IPS-18a (cell line): ENCODE measurements around the gene DCUN1D1.

Experiments
- H3K27ac ChIP-seq: one replicate; pipeline ENCODE4 v1.5.1; 2013; ENCODE audit warnings: low read length
- H3K27me3 ChIP-seq: one replicate; pipeline ENCODE4 v1.6.1; 2013; ENCODE audit warnings: mild to moderate bottlenecking, low read length; ENCODE audit not compliant: control insufficient read depth, insufficient read depth
- H3K36me3 ChIP-seq: one replicate; pipeline ENCODE4 v1.6.1; 2013; ENCODE audit warnings: low read depth, low read length; ENCODE audit not compliant: control insufficient read depth
- H3K4me1 ChIP-seq: one replicate; pipeline ENCODE4 v1.6.1; 2013; ENCODE audit warnings: low read depth, low read length; ENCODE audit not compliant: control insufficient read depth
- H3K4me3 ChIP-seq: one replicate; pipeline ENCODE4 v1.5.1; 2013; ENCODE audit warnings: low read length
- H3K9ac ChIP-seq: one replicate; pipeline ENCODE4 v1.6.1; 2013; ENCODE audit warnings: mild to moderate bottlenecking, low read length, moderate library complexity
- H3K9me3 ChIP-seq: one replicate; pipeline ENCODE4 v1.6.1; 2013; ENCODE audit warnings: low read depth, low read length; ENCODE audit not compliant: control insufficient read depth

Gene DCUN1D1

DNA sequence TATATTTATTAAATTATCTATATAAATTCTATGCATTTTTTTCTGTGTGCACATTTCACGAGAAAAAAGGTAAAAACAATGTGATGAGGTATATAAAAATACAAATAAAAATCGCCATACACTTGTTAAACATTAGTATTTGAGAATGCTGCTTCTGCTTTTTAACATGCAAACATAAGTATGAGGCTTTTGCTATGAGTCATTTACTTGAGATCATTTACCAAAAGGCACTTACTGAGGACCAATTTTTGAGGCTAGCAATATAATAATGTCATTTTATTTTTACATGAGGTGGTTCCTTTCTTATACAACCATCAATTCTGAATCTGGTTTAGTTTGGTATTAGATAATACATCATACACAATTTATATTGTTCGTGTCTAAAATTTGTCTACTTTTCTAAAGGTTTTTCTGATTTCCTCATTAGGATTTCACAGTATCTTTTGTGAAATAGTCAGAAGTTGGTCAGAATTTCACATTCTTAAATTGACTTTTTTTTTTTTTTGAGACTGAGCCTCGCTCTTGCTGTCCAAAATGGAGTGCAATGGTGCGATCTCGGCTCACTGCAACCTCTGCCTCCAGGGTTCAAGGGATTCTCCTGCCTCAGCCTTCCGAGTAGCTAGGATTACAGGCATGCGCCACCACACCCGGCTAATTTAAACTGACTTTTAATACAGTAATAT is 25.6 kb downstream of the DCUN1D1 start:
- Histone ChIP-seq H3K4me1 (peaks cover 5% of the 10 kb centered on the region), H3K36me3 (peaks cover 13% of the 10 kb centered on the region), H3K9me3 (no peaks in the 10 kb centered on the region), H3K27me3 (no peaks in the 10 kb centered on the region), H3K27ac (no peak overlapping the region), H3K4me3 (no peak overlapping the region), H3K9ac (no peak overlapping the region)

DNA sequence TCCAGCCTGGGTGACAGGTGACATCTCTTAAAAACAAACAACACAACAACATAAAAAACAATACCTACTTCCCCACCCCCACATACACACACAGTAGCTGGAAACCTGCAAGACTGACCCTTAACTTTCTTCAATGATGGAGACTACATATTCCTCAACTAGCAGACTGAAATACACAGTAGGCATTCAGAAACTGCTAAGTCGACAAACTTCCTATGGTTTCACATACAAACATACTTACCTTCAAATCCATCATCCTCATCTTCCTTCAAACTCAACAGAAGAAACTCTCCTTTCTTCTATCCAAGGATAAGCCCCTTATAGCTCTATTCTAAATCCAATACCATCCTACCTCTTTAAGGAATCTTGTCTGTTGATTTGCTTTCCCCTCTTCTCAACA is 30.6 kb downstream of the DCUN1D1 start:
- no peak overlapping the region for H3K4me3 ChIP-seq
- H3K9ac ChIP-seq, result no peak overlapping the region
- no peaks in the 10 kb centered on the region for H3K9me3 ChIP-seq
- peaks cover 12% of the 10 kb centered on the region for H3K4me1 ChIP-seq
- no peaks in the 10 kb centered on the region for H3K27me3 ChIP-seq
- no peak overlapping the region for H3K27ac ChIP-seq
- H3K36me3 ChIP-seq, result peaks cover 3% of the 10 kb centered on the region

DNA sequence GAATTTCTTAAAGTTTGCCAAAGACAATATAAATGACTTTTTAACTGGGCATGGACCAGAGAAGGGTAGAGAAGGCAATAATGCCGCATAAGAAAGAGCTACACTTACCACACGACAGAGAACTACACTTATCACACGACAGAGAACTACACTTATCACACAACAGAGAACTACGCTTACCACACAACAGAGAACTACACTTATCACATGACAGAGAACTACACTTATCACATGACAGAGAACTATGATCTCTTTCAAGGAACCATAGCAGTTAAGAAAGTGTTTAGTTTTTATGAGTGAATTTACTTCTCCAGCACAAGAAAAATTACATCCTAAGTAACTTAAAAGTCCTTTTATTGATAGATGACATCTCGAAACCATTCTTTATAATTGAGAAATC is 32.0 kb downstream of the DCUN1D1 start:
- no peak overlapping the region for H3K27ac ChIP-seq
- peaks cover 7% of the 10 kb centered on the region for H3K36me3 ChIP-seq
- H3K9ac ChIP-seq, result no peak overlapping the region

DNA sequence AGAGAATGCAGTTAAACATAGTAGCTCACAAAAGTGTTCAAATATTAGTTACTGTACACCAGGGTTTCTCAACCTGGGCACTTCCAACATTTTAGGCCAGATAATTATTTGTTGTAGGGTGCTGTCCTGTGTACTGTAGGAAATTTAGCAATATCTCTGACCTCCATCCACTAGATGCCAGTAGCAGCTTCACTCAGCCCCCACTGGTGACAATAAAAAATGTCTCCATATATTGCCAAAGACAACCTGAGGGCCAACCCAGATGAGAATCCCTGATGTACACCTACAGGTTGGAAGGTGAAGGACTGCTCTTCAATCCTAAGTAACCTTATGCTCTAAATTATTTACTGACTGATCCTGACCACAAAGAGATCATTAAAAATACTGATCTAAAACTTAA is 32.5 kb downstream of the DCUN1D1 start:
- no peak overlapping the region for H3K27ac ChIP-seq
- H3K4me1 ChIP-seq, result peaks cover 15% of the 10 kb centered on the region
- H3K27me3 ChIP-seq, result no peaks in the 10 kb centered on the region
- peaks cover 7% of the 10 kb centered on the region for H3K36me3 ChIP-seq
- no peaks in the 10 kb centered on the region for H3K9me3 ChIP-seq
- no peak overlapping the region for H3K4me3 ChIP-seq
- no peak overlapping the region for H3K9ac ChIP-seq

More for the DNA sequence above, 32.0 kb downstream of the DCUN1D1 start:
- Histone ChIP-seq H3K4me3 (no peak overlapping the region), H3K9me3 (no peaks in the 10 kb centered on the region), H3K4me1 (peaks cover 15% of the 10 kb centered on the region), H3K27me3 (no peaks in the 10 kb centered on the region)

DNA sequence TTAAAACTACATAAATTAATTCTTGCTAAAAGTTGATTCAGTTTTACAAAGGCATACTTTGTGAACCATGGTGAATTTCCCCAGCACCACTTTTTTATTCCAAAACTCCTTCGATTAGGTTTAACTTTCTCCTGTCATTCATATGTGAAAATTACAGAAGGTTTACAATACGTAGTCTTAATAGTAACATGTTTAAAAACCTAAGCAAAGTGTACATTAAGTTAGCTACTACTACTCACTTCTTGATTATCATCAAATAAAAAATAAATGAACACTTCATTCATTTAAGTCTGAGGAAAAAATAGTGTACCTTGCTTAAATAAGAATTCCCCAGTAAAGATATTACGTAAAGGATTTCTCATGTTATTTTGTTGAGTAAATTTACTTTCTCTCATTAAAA is 38.6 kb downstream of the DCUN1D1 start:
- Histone ChIP-seq H3K36me3 (peaks cover 7% of the 10 kb centered on the region), H3K27ac (no peak overlapping the region), H3K9me3 (no peaks in the 10 kb centered on the region), H3K27me3 (no peaks in the 10 kb centered on the region), H3K4me3 (no peak overlapping the region), H3K4me1 (peaks cover 18% of the 10 kb centered on the region), H3K9ac (no peak overlapping the region)

DNA sequence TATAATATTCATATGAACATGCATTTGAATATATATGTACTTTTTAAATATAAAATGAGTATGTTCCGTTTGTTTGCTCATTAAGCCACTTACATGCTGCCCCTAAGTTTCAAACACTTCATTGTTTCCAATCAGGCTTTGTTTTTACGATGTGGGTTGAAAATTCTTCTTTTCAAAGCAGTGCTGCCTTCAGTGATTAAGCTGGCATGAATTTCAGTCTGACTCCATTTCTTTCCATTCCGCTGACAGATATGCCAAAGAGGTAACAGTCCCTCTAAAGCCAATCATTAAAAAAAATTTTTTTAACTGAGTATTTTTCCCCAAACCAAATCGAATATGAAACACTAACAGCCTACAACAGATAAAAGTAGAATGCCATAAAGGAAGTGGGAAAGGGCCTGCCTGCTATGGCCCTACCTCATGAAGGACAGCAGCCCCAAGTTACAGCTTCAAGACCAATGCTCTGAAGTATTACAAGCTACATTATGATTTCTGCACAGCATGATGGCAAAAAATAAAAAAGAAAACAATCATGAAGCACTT is 40.0 kb downstream of the DCUN1D1 start:
- no peak overlapping the region for H3K27ac ChIP-seq
- H3K27me3 ChIP-seq, result no peaks in the 10 kb centered on the region
- no peak overlapping the region for H3K9ac ChIP-seq
- no peaks in the 10 kb centered on the region for H3K9me3 ChIP-seq
- H3K4me3 ChIP-seq, result no peak overlapping the region
- peaks cover 12% of the 10 kb centered on the region for H3K4me1 ChIP-seq
- peaks cover 7% of the 10 kb centered on the region for H3K36me3 ChIP-seq

DNA sequence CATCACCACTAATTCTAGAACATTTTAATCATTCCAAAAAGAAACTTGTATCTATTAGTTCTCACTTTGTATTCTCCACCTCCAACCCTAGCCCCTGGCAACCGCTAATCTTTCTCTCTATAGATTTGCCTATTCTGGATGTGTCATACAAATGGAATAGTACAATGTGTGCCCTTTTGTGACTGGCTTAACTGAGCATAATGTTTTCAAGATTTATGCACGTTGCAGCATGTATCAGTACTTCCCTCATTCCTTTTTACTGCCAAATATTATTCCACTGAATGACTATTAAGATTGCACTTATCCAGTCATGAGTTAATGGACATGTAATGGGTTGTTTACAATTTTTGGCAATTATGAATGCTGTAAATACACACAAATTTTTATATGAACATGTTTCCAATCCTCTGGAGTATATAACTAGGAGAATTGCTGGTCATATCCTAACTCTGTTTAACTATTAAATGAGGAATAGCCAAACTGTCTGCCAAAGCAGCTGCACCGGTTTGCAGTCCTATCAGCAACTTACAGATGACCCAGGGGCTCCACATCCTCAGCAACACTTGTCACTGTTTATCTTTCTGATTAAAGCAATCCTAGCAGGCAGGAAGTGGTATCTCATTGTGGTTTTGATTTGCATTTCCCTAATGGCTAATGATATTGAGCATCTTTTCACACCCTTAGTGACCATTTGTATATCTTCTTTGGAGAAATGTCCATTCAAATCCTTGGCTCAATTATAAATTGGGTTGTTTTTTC is 42.9 kb downstream of the DCUN1D1 start:
- Histone ChIP-seq H3K27me3 (no peaks in the 10 kb centered on the region), H3K4me1 (peaks cover 3% of the 10 kb centered on the region), H3K9me3 (no peaks in the 10 kb centered on the region), H3K36me3 (no peaks in the 10 kb centered on the region), H3K4me3 (no peak overlapping the region), H3K27ac (no peak overlapping the region), H3K9ac (no peak overlapping the region)

DNA sequence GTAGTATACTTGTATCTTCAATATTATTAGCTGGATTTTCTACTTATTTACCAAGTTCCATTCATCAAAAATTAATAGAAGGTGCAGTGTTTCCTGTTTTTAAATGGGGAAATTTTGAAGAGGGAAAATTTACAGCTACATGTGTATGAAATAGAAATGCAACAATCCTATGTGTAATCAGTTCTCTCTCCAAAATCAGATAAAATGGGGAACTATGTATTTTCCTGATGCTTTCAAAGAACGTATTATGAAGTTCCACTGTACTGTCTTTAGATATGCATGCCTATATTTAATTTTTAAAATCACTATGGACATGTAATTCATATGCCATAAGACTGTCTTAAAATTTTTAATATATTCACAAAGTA is 43.4 kb downstream of the DCUN1D1 start:
- Histone ChIP-seq H3K27ac (no peak overlapping the region), H3K9ac (no peak overlapping the region), H3K4me1 (peaks cover 3% of the 10 kb centered on the region), H3K4me3 (no peak overlapping the region), H3K36me3 (no peaks in the 10 kb centered on the region), H3K9me3 (no peaks in the 10 kb centered on the region), H3K27me3 (no peaks in the 10 kb centered on the region)

DNA sequence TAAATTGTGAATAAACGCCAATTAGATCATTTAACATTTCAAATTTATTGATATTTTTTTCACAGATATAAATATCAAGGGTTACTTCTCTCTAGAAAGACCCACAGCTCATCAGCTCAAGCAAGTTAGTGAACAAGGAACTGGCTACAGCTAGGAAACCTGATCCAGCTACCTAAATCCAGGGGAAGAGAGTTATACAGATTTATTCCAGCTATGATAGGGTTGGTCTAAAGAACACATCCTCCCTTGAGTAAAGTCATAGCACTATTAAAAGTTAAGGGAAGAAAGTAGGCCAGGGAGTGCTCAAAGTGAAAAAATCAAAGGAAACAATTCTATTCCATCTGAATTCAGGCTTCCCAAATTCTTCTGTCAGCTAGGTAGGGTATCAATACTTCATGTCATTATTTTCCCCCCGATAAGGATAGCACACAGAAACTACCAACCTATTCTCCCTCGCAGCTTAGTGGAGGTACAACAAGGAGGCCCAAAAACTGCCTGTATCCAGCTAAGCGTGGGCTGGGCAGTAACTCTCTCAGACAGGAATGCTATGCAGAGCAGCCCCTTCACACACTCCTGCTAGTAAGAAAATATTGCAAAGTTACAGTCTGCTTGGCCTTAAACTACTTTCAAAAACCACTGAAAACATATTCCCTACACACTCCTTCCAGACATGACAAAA is 44.0 kb downstream of the DCUN1D1 start:
- H3K9me3 ChIP-seq, result no peaks in the 10 kb centered on the region
- H3K27ac ChIP-seq, result no peak overlapping the region

DNA sequence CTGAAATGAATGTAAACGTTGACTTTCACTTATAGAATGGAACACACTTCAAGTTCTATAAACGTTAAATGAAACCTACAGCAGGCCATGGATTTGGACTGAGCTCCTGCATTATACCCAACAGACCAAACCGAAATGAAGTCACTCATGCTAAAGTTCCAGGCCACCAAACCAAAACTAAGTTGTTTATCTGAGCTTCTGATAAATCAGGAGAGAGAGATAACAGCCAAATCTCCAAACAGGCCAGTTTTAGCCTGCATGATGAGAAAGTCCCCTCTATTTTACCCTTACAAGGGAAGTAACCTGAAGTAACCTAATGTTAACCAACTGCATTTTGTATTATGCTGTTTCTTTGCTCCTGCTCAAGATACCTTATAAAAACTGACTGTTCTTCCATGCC is 44.5 kb downstream of the DCUN1D1 start:
- H3K27me3 ChIP-seq, result no peaks in the 10 kb centered on the region
- H3K9ac ChIP-seq, result no peak overlapping the region
- H3K4me1 ChIP-seq, result peaks cover 3% of the 10 kb centered on the region
- no peak overlapping the region for H3K27ac ChIP-seq
- no peaks in the 10 kb centered on the region for H3K36me3 ChIP-seq
- no peaks in the 10 kb centered on the region for H3K9me3 ChIP-seq
- no peak overlapping the region for H3K4me3 ChIP-seq

More for the DNA sequence above, 44.0 kb downstream of the DCUN1D1 start:
- no peak overlapping the region for H3K4me3 ChIP-seq
- H3K9ac ChIP-seq, result no peak overlapping the region
- no peaks in the 10 kb centered on the region for H3K27me3 ChIP-seq
- H3K4me1 ChIP-seq, result peaks cover 3% of the 10 kb centered on the region
- H3K36me3 ChIP-seq, result no peaks in the 10 kb centered on the region

DNA sequence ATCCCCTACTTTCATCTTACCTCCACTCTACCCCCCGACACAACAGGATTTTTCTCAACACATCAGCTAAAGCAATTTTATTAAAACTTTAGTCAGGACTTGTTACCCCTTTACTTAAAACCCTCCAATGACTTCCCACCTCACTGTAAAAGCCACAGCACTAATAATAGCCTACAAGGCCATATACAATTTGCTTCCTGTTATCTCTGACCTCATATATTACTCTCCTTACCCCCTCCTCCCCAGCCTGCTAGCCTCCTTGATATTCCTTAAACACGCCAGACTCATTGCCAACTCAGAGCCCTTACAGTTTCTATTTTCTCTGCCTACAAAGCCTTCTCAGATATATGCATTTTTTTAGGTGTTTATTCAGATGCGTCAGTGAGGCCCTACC is 54.4 kb downstream of the DCUN1D1 start:
- no peak overlapping the region for H3K27ac ChIP-seq
- H3K4me3 ChIP-seq, result no peak overlapping the region
- H3K9ac ChIP-seq, result no peak overlapping the region
- no peaks in the 10 kb centered on the region for H3K9me3 ChIP-seq
- no peaks in the 10 kb centered on the region for H3K36me3 ChIP-seq
- H3K27me3 ChIP-seq, result no peaks in the 10 kb centered on the region
- peaks cover under 1% of the 10 kb centered on the region for H3K4me1 ChIP-seq
